GM13977 (cell line): Measurements from ENCODE around the gene FBXL14.

ENCODE experiments used
- DNase-seq: peaks from one replicate; pipeline ENCODE4 v3.0.0; 2012; ENCODE audit warnings: low spot score
- CTCF ChIP-seq: IDR thresholded peaks from 2 replicates; pipeline ENCODE4 v1.5.1; 2012; ENCODE audit warnings: mild to moderate bottlenecking, control low read depth; ENCODE audit not compliant: insufficient read depth; ENCODE audit errors: extremely low read depth, missing control alignments
- in situ Hi-C: fragments of 300-500 bp; cut with MboI; formaldehyde crosslinking; loops from one replicate; pipeline ENCODE4 v1.12.0; 2022; ENCODE audit warnings: low sequenced_read_pairs, low pct_unique_long_range_greater_than_20kb, mixed read lengths, inconsistent platforms; ENCODE audit not compliant: unreplicated experiment

FBXL14 gene

GRCh38 chr12:1595026-1595561, 713 bp upstream of the FBXL14 start:
- no peak for TF ChIP-seq CTCF

GRCh38 chr12:1594006-1594260, 448 bp downstream of the FBXL14 start:
- DNase-seq = peak; percentile 84
- in situ Hi-C loops = no loop called here
- no peak for TF ChIP-seq CTCF

More at GRCh38 chr12:1595026-1595561, 713 bp upstream of the FBXL14 start:
- in situ Hi-C loops = no loop called here
- DNase-seq = no peak

GRCh38 chr12:1593174-1594005, 991 bp downstream of the FBXL14 start:
- no peak for TF ChIP-seq CTCF
- peak; percentile 36 for DNase-seq
- in situ Hi-C loops = no loop called here

- TF ChIP-seq CTCF = no peak
- in situ Hi-C loops = no loop called here
- peak; percentile 49 for DNase-seq
Measured at GRCh38 chr12:1592444-1593173, 1.8 kb downstream of the FBXL14 start.

GRCh38 chr12:1591543-1591942, 2.8 kb downstream of the FBXL14 start:
- no peak for TF ChIP-seq CTCF
- no peak for DNase-seq
- in situ Hi-C loops = no loop called here

GRCh38 chr12:1591034-1591433, 3.3 kb downstream of the FBXL14 start:
- DNase-seq = peak; percentile 50
- in situ Hi-C loops = no loop called here
- TF ChIP-seq CTCF = no peak
